ENCODE data around the gene TYK2.

TYK2 gene

DNA sequence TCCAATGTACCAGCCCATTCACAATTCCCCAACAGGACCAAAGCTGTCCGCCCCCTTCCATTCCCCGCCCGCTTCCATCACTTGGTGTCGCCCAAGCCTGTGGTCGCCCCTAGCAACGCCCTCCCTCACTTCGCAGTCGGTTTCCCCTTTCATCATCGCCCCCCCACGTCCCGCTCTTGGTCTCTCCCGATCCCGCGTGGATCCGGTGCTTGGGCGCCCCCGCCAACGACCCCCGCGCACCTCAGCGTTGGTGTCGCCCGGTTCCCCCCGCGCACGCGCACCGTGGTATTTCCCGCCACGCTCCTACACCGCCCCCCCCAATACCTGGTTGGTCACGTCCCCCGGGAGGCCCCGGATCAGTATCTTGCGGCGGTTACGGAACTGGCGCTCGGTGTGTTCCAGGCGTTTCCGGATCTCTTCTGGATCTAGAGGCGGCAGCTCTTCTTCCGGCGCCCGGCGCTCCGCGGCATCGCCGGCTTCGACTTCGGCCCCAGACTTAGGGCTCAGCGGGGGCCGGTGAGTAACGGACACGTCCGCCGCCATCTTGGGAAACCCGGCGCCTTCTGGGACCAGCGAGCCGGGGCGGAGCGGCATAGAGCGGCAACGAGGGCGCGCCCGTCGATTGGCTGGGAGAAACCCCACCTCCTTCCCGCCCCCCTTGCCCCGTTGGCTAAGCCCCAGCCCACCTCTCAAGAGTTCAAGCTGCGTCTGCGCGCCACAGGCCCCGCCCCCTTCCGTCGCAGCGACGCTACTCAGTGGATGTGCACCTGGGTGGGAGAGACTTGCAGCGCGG, 47.2 kb downstream of the TYK2 start, which contains the start of gene RAVER1:
RAVER1 (minus strand) TSS at position 565 of the 793 bp plus-strand sequence; CDS start at position 543, 22 bp downstream.
- DNase-seq, result peak; percentile 87 to 92

DNA sequence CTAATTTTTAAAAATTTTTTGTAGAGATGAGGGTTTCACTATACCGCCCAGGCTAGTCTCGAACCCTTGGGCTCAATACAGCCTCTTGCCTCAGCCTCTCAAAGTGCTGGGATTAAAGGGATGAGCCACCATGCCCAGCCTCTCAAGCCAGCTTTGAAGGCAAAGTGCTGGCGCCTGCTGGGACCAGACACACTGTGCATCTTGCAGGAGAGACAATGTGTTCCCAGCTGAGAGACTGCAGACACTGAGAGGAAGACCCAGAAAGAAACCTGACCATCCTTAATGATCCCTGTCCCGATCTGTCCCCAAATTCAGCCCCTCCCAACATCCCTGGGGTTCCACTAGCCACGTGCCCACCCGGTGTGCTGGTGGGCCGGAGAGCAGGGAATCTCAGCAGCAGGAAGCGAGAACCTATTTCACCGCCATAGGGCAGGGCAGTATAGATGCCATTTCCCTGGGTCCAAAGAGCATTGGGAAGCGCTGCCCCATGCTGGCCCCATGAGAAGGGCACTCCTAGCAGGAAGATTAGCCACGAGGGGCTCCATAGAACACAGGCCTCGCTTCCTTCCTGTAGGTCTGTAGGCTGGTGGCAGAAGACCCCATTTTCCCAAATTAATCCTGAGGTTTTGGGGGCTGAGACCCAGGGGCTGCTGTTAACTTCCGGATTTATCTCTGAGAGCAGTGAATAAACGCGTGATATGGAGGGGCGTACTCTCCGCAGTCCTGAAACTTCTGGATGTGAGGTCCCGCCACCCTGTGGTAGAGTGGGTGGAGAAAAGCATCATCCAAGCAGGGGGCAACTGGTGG, 48.0 kb downstream of the TYK2 start:
- no peak for DNase-seq

DNA sequence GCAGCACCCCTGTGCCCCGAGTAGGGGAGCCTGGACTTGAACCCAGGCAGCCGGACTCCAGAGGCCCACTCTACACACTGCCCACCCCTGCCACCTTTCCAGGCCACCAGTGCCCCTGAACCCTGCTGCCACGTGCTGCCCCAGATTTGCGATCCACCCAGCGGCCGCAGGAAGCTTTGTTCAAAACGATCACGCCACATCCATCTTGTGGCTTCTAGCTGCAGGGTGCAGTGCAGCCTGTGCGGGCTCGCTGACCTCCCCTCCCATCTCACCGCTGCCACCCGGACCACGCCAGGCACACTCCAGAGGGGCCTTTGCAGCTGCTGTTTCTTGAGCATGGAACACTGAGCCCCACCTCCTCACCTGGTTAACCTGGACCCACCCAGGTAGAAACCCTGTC, 50.8 kb downstream of the TYK2 start:
- no peak for DNase-seq

DNA sequence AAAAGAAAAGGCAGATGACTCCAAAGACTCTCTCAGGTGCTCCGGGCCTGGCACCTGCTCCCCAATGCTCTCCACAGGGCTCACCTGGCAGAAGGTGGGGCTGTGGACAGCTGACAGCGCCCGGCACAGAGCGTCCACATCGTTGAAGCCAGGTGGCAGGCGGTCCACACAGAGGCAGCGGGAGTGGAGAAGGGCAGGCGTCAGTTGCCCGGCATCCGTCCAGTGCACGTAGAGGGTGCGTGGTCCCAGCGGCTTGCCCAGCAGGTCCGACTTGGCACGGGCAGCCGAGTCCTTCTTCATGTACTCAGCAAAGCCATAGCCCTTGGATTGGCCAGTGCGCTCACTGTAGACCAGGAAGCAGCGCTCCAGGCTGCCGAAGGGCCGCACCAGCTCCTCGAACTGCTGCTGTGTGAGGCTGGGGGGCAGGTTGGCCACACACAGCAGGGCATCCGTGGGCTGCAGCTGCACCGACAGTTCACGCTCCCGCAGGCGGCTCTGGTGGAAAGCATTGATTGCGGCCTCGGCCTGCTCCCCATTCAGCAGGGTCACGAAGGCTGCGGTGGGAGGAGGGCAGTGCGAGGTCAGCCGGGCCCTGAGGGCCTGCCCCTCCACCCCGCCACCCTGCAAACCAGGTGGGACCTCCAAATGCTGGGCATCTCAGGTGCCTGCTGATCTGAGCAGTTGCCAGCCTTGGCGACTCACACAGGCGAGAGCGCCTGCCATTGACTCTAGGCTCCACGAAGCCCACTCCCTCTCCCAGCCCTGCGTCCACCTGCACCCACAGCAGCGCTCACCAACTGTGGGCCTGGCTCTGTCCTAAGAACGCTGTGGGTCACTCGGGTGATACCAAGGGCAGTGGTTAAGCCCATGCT, 51.6 kb downstream of the TYK2 start:
- no peak for DNase-seq

DNA sequence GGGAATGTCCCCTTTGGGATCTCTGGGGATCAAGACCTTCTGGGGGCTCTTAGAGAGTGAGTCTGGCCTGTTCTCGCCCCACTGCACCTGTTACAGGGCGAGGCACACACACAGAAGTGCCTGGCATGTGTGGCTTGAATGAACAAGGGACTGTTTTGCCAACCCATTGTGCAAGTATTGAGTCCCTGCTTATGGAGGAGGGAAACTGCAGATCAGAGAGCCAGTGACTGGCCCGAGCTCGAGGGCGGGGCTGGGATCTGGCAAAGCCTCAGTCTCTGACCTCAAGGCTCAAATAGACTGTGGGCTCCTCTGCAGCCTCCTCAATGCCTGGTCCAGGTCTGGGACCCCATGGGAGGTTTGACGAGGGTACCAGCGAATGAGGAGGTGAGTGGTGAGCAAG, 52.6 kb downstream of the TYK2 start:
- no peak for DNase-seq

DNA sequence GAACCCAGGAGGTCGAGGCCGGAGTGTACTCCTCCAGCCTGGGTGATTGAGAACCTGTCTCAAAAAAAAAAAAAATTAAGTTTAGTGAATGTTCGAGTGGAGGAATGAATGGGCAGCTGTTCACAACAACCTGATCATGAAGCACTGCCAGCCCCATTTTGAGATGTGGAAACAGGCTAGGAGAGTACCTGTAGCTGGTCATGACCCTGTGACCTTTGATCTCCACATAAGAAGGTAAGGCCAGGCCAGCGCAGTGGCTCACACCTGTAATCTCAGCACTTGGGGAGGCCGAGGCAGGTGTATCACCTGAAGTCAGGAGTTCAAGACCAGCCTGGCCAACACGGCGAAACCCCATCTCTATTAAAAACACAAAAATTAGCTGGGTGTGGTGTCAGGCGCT, 54.6 kb downstream of the TYK2 start:
- no peak for DNase-seq

DNA sequence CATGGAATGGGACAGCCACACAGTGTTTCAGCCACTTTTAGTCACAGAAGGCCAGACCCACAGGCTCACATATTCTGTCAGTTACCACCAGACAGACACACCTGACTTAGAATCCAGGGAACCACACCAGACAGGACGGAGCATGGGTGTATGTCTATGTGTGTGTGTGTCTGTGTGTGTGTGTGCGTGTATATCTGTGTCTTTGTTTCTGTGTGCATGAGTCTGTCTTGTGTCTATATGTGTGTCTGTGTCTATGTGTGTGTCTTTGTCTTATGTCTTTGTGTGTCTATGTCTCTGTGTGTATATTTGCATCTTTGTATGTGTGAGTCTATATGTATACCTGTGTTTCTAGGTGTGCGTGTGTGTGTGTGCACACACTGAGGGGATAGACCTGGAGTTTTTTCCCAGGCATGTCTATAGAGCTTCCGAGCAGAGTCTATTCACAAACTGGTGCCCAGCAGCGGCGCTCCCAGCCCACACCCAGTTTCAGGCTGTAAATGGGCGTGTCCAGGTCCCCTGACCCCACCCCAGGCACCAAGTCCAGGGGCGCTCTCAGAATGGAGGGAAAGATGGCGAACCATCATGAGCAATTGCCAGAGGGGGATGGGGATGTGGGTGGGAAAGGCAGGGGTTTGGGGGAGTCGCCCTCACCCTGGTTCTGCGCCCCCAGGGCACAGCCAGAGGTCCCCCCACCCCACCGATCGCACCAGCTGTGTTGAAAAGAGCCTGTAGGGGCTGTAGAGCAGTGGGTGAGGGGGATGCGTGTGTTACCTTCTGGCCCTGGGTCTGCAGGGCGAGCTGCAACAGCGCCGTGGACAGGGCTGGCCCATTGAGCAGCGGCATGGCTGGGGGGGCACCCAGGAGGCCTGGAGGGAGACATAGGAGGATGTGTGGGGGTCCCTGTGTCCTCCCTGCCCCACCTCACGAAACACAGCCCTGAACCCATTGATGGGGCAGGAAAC, 58.2 kb downstream of the TYK2 start:
- no peak for DNase-seq

DNA sequence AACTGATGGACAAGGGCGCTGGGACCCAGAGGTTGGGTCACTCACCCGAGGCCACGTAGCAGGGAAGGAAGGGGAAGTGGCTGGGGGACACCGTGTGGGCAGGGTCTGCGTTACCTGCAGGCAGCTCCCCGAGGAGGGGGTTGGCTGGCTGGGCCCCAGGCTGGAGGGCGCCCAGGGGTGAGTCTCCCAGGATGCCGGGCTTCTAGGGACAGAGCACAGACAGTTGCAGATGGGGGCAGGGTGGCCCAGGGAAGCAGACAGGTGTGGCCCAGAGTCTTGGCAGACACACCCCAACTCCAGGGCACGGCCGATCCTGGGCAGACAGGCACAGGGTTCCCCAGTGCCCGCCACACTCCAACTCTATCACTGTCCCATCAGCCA, 59.0 kb downstream of the TYK2 start:
- DNase-seq, result no peak

DNA sequence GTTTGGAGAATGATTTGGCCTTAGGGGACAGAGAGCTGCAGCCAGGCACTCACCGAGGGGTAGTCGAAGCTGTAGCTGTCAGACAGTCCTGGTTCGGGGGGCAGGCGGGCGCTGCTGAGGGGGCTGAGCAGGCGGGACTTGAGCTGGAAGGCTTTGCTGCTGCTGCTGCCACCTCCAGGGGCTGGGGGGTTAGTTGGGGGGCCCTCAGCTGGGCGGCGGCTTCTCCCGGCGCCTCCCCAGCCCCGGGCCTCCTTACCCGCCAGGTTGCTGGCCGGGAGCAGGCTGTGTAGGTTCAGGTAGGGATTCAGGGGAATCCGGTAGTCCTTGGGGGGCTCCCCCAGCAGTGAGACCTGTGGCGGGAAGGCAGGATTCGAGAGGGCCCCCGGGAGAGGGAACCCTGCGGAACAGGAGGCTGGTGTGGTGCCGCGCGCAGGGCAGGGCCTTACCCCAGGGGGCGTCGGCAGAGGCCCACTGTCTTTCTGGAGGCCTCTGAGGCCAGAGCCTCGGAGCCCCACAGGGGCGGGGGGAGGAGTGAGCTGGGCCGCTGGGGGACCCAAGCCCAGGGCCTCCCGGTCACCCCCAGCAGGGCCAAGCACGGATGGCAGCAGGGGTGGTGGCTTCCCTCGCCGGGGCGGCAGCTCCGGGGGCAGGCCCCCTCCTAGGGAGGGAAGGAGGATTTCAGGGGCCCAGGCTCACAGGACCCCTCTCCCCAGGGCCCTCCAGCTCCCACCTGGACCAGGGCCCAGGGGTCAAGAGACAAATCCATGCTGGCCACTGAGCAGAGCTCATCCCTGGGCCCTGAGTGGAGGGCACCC, 59.6 kb downstream of the TYK2 start:
- no peak for DNase-seq

DNA sequence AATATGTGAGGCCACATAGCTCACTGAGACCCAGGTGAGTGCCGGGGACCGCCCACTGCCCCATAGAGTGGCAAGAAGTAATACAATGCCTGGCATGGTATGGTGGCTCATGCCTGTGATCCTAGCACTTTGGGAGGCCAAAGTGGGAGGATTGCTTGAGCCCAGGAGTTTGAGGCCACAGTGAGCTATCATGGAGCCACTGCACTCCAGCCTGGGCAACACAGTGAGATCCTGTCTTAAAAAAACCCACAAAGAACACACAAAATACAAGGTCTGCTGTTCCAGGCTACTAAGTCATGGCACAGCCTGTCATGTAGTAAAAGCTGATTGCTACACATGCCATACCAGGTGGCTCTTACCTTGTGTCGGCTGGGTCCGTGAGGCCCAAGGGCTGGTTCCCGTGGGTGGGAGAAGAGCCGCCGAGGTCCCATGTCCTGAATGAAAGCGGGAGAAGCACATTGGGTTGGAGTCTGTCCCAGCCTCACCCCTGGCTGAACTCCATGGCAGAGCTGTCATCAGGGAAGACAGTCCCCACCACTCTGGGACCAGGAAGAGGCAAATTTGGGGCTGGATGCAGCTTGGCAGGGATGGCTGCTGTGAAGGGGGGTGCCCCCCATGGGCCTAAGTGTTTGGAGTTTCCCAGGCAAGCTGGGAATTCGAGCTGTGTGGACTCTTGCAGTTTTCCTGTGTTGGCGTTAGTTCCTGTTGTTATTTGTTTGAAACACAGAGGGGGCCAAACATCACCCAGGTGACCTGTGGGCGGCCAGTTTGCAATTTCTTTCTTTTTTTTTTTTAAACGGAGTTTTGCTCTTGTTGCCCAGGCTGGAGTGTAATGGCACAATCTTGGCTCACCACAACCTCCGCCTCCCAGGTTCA, 61.3 kb downstream of the TYK2 start:
- no peak for DNase-seq

DNA sequence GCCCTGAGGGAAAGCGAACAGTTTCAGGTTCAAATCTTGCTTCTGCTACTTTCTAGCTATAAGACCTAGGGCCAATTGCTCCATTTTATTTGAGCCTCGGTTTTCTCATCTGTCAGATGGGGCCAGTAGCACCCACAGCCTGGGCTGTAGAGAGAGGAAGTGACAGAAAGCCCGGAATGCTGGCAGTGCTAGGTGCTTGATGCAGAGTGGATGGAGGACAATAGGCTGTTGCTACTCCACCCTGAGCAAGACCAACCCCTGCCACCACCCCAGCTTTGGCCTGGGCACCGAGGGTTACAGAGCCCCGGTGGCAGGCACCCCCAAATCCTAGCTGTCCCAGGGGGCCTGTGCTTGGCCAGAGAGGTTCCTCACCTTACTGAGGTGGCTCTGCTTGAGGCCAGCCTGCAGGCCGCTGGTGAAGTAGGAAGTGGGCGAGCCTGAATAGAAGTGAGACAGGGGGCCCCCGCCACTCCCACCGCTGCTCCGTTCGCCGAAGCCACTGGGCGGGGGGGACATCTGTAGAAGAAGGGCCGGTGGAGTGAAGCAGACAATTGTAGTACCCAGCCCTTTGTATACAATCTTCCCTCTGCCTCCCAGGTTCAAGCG, 62.4 kb downstream of the TYK2 start:
- no peak for DNase-seq

DNA sequence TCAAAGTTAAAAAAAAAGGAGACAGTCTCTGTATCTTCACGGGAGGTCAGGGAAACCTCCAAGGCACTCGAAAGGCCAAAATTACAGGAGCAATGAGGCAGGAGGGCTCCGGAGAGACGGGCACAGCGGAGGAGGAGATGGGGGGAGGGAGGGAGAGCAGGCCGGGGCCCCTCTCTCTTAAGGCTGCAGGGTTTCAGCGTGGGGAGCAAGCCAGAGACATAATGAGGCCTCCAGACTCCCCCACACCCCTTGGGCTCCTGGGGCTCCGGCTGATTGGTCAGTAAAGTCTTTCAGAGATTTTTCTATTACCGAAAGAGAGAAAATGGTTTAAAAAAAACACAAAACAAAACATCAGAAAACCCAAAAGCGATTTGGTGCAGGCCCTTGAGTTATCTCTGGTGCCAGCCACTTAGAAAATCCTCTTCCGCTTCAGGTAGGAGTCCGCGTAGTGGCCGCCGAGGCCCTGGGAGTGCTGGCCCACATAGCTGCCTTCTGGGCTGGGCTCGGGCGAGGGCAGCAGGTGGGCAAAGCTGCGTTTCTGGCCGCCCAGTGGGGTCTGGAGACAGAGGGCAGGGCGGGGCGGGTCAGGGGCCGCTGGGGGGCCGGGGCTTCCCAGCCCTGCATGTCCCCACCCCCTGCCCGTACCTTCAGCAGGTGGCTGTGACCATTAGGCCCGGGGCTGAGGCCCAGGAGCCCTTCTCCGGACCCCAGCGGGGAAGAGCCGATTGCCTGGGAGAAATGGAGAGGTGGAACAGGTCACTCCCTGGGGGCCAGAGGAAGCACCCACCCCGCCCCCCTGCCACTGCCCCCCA, 63.1 kb downstream of the TYK2 start:
- no peak for DNase-seq

DNA sequence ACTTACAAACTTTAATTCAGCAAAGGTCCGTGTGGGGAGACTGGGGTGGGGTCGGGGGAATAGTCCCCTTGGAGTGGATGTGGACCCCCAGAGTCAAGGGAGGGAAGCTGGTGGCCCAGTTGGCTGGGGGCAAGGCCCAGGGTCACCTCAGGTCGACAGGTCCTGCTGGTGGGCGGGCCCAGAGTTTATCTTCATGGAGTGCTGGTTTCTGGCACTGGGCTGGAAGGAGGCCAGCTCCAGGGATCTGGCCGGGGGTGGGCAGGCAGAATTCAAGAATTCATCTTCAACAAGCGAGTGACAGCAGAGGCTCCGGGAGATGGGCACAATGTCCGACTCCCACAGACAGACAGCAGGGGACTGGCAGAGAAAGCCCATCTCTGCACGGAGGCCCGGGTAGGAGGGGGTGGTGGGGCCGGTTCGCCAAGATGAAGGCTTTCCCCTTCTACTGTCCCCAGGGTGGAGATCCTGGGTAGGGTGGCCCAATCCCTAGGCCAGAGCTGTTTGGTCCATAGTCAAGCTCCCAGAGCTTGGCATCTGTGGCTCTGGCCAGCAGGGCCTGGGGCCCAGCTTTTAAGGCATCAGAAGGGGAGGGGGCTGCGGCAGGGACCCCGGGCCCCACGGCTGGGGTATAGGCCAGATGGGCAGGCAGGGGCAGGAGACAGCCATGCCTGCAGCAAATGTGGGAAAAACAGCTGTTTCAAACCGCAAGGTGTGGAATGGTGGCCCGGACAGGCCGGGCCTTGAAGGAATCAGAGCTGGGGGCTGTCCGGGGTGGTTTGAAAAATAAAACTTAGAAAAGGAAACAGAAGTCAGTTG, 63.9 kb downstream of the TYK2 start:
- DNase-seq, result no peak

DNA sequence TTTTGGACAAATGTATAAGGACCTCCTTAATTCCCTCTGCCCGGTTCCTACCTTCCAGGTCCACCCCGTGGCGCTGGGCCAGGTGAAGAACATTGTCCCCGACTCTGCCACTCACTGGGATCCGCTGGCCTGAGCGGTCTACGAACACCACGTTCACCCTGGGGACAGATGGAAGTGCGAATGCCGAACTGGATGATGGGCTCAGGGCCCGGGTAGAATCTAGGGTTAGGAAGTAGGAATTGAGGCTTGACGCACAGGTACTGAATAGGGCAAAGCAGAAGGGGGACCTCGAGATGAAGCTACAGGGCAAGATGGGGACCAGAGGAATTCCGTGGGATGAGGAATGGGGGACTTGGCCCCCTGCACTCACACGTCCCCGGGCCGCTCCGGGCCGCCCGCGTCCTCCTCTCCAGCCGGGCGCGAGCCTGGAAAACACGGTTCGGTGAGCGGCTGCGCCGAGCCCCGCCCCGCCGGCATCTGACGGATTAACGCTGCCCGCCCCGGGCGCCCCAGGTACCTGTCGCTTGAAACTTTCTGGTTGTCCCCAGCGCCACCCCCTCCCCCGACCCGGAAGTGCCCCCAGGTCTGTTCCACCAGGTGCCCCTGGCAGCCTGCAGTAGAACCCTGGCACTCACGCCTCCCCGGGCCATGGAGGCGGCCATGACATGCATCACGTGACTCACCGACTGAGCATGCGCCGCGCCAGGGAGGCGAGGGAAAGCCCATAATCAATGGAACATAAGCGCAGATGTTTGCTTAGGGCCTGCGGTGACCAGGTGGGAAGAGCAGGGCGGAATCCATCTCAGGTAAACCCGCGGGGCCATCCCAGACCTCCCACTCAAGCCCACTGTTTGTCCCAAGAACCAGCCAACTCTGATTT, 64.8 kb downstream of the TYK2 start, which contains the start of gene FDX2:
FDX2 (minus strand) TSS at position 681 of the 880 bp plus-strand sequence; CDS start at position 662, 19 bp downstream.
- peak; percentile 30 to 49 for DNase-seq

DNA sequence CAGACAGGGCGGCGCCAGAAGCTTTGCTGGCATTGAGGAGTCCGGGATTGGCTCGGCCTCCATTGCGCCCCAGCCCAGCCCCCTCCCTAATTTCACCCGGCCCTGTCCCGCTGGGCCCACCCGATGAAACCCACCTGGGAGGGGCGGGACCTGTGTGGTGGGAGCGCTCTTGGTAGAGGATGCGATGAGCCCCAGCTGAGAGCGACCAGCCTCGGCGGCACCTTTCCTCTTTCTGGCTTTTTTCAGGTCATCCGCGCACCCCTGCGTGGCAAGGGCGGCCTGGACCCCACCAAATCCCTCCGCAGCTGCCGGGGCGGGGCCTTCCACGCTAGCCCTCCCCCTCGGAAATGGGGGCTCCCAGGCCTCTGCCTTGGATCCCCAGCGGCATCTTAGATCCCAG, 70.9 kb downstream of the TYK2 start, which contains the start of gene ZGLP1:
ZGLP1 (minus strand) TSS at position 393 of the 400 bp plus-strand sequence.
- no peak for DNase-seq

DNA sequence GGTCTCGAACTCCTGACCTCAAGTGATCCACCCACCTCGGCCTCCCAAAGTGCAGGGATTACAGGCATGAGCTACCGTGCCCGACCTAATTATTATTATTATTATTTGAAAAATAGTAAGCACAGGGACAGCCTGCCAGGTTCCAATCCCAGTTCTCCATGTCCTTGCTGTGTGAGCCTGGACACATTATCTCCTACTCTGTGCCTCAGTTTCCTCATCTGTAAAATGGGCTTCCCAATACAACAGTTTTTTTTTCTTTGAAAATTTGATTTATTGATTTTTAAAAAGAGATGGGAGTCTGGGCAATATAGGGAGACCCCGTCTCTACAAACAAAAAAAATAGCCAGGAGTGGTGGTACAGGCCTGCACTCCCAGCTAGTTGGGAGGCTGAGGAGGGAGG, 74.0 kb downstream of the TYK2 start:
- no peak for DNase-seq
